GM18870 (cell line): ENCODE data around the gene BET1L.
A peak's percentile ranks its signal among the peaks of the same experiment; 100 is the strongest.
"Not testable (repeated sequence)": the region's sequence is repeated elsewhere in the genome, so short reads cannot be mapped to it uniquely, and the experiment has no call there.

Experiments
- ATAC-seq: cut with Tn5 transposase; IDR thresholded peaks from one replicate; pipeline ENCODE4 v1.9.1; 2021; ENCODE audit warnings: moderate library complexity; ENCODE audit not compliant: unreplicated experiment

BET1L gene

GRCh38 chr11:207208-207862 is at the start of gene BET1L, which contains the start of gene RIC8A:
TSS of gene BET1L (minus strand) at chr11:207399. CDS start at chr11:207321, 78 bp downstream.
TSS of gene RIC8A (plus strand) at chr11:207708. CDS start at chr11:208855, 1,147 bp downstream.
- peak; percentile 73 for ATAC-seq

GRCh38 chr11:255816-256215 is 48.6 kb upstream of the BET1L start:
- no peak for ATAC-seq

- ATAC-seq, result no peak
Measured at GRCh38 chr11:255176-255575, 48.0 kb upstream of the BET1L start.

- no peak for ATAC-seq
Measured at GRCh38 chr11:253886-254270, 46.7 kb upstream of the BET1L start.

- no peak for ATAC-seq
Measured at GRCh38 chr11:253160-253885, 46.1 kb upstream of the BET1L start.

GRCh38 chr11:252666-253065 is 45.5 kb upstream of the BET1L start:
- ATAC-seq, result no peak

- no peak for ATAC-seq
Measured at GRCh38 chr11:251550-251949, 44.4 kb upstream of the BET1L start.

- ATAC-seq, result no peak
Measured at GRCh38 chr11:250740-251299, 43.6 kb upstream of the BET1L start.

GRCh38 chr11:250274-250673 is 43.1 kb upstream of the BET1L start:
- ATAC-seq, result no peak

GRCh38 chr11:249062-249461 is 41.9 kb upstream of the BET1L start:
- ATAC-seq, result no peak

- no peak for ATAC-seq
Measured at GRCh38 chr11:244376-244775, 37.2 kb upstream of the BET1L start.

- ATAC-seq, result no peak
Measured at GRCh38 chr11:241634-242033, 34.4 kb upstream of the BET1L start.

GRCh38 chr11:240315-240714 is 33.1 kb upstream of the BET1L start:
- ATAC-seq, result no peak

GRCh38 chr11:238346-238745 is 31.1 kb upstream of the BET1L start:
- not testable (repeated sequence) for ATAC-seq

- peak; percentile 46 for ATAC-seq
Measured at GRCh38 chr11:236774-237767, 29.9 kb upstream of the BET1L start, which contains the start of gene PSMD13. TSS of gene PSMD13 (plus strand) at chr11:236976. CDS start at chr11:237050, 74 bp downstream.

- ATAC-seq, result peak; percentile 77
Measured at GRCh38 chr11:235997-236773, 29.0 kb upstream of the BET1L start, which contains the start of gene SIRT3. TSS of gene SIRT3 (minus strand) at chr11:236342. CDS start at chr11:236328, 14 bp downstream.

GRCh38 chr11:235609-235996 is 28.4 kb upstream of the BET1L start:
- ATAC-seq, result no peak

- ATAC-seq, result no peak
Measured at GRCh38 chr11:235180-235579, 28.0 kb upstream of the BET1L start.

- no peak for ATAC-seq
Measured at GRCh38 chr11:232783-233565, 25.8 kb upstream of the BET1L start.
